NT2/D1 (cell line): Measurements from ENCODE around the gene POU2AF1.

Experiments used
- SUZ12 ChIP-seq: IDR thresholded peaks from 2 replicates; pipeline ENCODE4 v1.6.1; 2011; ENCODE audit not compliant: insufficient read length, insufficient read depth; ENCODE audit errors: extremely low read depth
- YY1 ChIP-seq: IDR thresholded peaks from 2 replicates; pipeline ENCODE4 v1.6.1; 2011; ENCODE audit not compliant: insufficient read length, insufficient read depth
- ZNF274 ChIP-seq: IDR thresholded peaks from 2 replicates; pipeline ENCODE4 v1.6.1; 2011; ENCODE audit warnings: mild to moderate bottlenecking, low read depth, low read length

DNA sequence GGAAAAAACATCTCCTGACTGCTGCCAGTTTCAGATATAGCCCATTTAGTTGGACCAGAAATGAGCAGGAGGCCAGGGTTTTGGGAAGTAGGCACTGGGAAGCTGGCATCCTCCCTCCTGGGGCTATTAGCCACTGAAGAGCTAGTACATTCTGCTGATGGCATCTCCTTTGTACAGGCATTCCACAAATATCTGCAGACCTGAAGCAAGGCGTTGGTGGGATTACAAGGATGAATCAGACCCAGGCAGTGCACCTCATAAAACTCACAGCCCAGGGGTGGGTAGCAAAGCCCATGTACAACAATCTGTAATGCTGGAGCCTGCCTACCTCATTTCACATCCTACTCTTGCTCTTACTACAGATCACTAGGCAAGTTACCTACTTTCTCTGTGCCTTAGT lies 27.5 kb upstream of the POU2AF1 start:
- TF ChIP-seq YY1 (no peak), ZNF274 (no peak), SUZ12 (no peak)
